ENCODE measurements around the gene AARS2. TPM values are rescaled to one million over a fixed set of nuclear protein-coding genes. Genes with fewer than 3 reads are reported as not detected.

The AARS2 gene
- polyA plus RNA-seq, 2 of the 4 experiments (the other 2 are of a cell fraction), result 4.3 to 6.2 TPM

DNA sequence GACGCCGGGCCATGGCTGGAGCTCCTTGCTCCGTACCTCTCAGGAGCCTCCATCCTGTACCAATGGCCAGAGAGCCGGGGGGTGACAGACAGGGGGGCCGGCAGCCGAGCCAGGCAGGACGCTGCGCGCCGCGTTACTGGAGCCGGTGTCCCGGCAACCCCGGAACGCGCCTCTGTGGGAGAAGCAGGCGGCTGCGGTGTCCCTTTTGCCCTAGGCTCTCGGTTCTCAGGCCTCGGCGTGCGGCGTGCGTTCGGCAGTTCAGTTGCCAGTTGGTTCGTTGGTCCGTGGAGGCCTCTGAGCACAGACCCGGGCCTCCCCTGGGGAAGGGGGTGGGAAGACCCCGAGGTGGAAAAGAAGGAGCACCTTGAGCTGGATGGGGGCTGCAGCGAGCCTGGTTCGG, 29.3 kb upstream of the AARS2 start, which contains the start of gene SPATS1:
Gene SPATS1, plus strand, starts transcription at position 162 of the 400 bp plus-strand sequence. CDS start 446 bp downstream, outside the sequence.
- 78% methylated on average over 23 of the region's 31 CpGs for WGBS (ENCODE audit: missing lambda C conversion rate)

DNA sequence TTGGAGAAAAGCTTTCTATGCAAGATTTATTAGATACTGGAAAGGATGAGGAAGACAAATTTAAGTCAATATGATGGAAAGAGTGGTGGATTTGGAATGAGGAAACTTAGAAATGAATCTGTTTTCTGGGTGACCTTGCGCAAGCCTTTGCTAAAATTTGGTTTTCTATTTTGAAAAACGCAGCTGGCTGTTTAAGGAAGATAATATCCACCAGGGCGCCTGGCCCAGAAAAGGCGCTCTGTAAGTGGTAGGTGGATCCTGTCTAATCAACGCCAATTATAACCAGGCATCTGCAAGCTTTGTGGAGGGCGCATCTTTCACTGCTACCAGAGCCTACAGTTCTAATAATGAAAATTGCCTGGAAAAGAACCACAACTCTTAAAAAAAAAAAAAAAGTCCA, 28.9 kb upstream of the AARS2 start:
- Histone ChIP-seq H3K27ac (no peak overlapping the region), H3K9me3 (no peaks in the 10 kb centered on the region), H3K4me3 (no peak overlapping the region), H3K4me1 (no peaks in the 10 kb centered on the region), H3K4me2 (no peak overlapping the region)
- ChIA-PET CTCF (interaction anchor here (0.7 to 4.6 kb wide), 3 partner anchors 45 to 74 kb away, joined by 3 to 21 read pairs (median 3); partner anchors contain the start of gene CDC5L), POLR2A (no interaction called here)
- no peak for TF ChIP-seq EP300 (IDR thresholded peaks at IDR 0.05)
- no peak for TF ChIP-seq FOSL2 (IDR thresholded peaks at IDR 0.05)
- TF ChIP-seq FOSL2 (CRISPR knock-in tag; IDR thresholded peaks at IDR 0.05), result no peak
- TF ChIP-seq, protein P1, sequence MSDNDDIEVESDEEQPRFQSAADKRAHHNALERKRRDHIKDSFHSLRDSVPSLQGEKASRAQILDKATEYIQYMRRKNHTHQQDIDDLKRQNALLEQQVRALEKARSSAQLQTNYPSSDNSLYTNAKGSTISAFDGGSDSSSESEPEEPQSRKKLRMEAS (IDR thresholded peaks at IDR 0.05), result no peak
- no peak for TF ChIP-seq RFX5 (IDR thresholded peaks at IDR 0.05)
- TF ChIP-seq TP53 (CRISPR knock-in tag; IDR thresholded peaks at IDR 0.05), result no peak
- TF ChIP-seq, protein P2, sequence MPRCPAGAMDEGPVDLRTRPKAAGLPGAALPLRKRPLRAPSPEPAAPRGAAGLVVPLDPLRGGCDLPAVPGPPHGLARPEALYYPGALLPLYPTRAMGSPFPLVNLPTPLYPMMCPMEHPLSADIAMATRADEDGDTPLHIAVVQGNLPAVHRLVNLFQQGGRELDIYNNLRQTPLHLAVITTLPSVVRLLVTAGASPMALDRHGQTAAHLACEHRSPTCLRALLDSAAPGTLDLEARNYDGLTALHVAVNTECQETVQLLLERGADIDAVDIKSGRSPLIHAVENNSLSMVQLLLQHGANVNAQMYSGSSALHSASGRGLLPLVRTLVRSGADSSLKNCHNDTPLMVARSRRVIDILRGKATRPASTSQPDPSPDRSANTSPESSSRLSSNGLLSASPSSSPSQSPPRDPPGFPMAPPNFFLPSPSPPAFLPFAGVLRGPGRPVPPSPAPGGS (IDR thresholded peaks at IDR 0.05), result no peak
- no peak for TF ChIP-seq CHD4 (IDR thresholded peaks at IDR 0.05; ENCODE audit: borderline replicate concordance)
- no peak for TF ChIP-seq EHF (CRISPR knock-in tag; IDR thresholded peaks at IDR 0.05)
- no peak for TF ChIP-seq CBX2 (IDR thresholded peaks at IDR 0.05; ENCODE audit: borderline replicate concordance, low read depth)
- TF ChIP-seq POLR2AphosphoS2 (conservative IDR thresholded peaks at IDR 0.05; ENCODE audit: low read length), result no peak
- WGBS (ENCODE audit: missing lambda C conversion rate), result 81% methylated on average over 6 of the region's 6 CpGs
- no peak for FAIRE-seq
- no peak for DNase-seq (ENCODE audit: low read depth in 1 of 2, low spot score in 1 of 2)
- ATAC-seq, result no peak

More for the DNA sequence above, 29.3 kb upstream of the AARS2 start, which contains the start of gene SPATS1:
- H3K27ac ChIP-seq, result no peak within 1 kb of the TSS
- ChIA-PET CTCF (interaction anchor here (1.0 to 4.6 kb wide), 2 partner anchors 75 to 246 kb away, joined by 3 to 21 read pairs; no protein-coding TSS in a partner anchor), POLR2A (no interaction called here)
- no peak within 1 kb of the TSS for H3K4me3 ChIP-seq
- ATAC-seq (no peak), FAIRE-seq (no peak), DNase-seq (ENCODE audit: low read depth in 1 of 2, low spot score in 1 of 2) (no peak)
- no peak for TF ChIP-seq ZNF302 (CRISPR knock-in tag; IDR thresholded peaks at IDR 0.05)
- no peak for TF ChIP-seq CBX8 (IDR thresholded peaks at IDR 0.05)
- TF ChIP-seq, protein P3, sequence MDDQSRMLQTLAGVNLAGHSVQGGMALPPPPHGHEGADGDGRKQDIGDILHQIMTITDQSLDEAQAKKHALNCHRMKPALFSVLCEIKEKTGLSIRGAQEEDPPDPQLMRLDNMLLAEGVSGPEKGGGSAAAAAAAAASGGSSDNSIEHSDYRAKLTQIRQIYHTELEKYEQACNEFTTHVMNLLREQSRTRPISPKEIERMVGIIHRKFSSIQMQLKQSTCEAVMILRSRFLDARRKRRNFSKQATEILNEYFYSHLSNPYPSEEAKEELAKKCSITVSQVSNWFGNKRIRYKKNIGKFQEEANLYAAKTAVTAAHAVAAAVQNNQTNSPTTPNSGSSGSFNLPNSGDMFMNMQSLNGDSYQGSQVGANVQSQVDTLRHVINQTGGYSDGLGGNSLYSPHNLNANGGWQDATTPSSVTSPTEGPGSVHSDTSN (IDR thresholded peaks at IDR 0.05), result no peak
- TF ChIP-seq NFE2L2 (conservative IDR thresholded peaks at IDR 0.05; ENCODE audit: low read length), result no peak
- no peak for TF ChIP-seq RARB (CRISPR knock-in tag; IDR thresholded peaks at IDR 0.05)
- H3K4me1 ChIP-seq, result no peaks in the 10 kb centered on the region
- no peak within 1 kb of the TSS for H3K4me2 ChIP-seq
- H3K9me3 ChIP-seq, result no peaks in the 10 kb centered on the region

DNA sequence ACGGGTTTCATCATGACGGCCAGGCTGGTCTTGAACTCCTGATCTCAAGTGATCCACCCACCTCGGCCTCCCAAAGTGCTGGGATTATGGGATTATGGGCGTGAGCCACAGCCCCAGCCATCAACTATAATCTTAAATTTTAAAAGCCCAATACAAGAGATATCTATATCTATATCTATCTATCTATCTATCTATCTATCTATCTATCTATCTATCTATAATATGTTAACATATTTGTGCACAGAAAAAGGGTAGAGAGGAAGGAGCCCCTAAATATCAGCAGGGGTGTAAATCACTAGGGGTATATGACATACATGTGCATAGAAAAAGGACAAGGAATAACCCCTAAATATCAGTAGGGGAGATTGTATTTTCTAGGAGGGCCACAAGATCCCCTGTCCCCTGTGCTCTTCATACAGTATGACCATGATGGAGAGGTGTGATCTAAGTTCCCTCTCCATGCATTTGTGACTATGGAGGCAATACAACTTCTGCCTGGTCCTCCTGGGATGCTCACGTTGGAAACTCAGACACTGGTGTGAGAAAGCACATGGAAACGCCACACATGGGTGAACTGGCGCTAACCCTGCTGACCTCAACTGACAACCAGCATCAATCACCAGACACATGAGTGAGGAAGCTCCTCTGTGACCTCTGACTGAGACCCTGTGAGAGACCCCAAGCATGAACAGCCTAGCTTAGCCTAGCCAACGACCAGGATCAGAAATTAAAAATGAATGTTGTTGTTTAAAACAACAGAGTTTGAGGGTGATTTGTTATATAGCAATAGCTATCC, 28.1 kb upstream of the AARS2 start:
- no peaks in the 10 kb centered on the region for H3K9me3 ChIP-seq
- H3K4me3 ChIP-seq, result no peak overlapping the region
- no peak overlapping the region for H3K4me2 ChIP-seq
- no peak for TF ChIP-seq NR3C1 (IDR thresholded peaks at IDR 0.05)
- no peak for TF ChIP-seq TFCP2L1 (CRISPR knock-in tag; IDR thresholded peaks at IDR 0.05)
- TF ChIP-seq, protein P4, sequence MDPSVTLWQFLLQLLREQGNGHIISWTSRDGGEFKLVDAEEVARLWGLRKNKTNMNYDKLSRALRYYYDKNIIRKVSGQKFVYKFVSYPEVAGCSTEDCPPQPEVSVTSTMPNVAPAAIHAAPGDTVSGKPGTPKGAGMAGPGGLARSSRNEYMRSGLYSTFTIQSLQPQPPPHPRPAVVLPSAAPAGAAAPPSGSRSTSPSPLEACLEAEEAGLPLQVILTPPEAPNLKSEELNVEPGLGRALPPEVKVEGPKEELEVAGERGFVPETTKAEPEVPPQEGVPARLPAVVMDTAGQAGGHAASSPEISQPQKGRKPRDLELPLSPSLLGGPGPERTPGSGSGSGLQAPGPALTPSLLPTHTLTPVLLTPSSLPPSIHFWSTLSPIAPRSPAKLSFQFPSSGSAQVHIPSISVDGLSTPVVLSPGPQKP (IDR thresholded peaks at IDR 0.05; ENCODE audit: low read depth, low read length), result no peak
- no peak for TF ChIP-seq ZNF302 (CRISPR knock-in tag; IDR thresholded peaks at IDR 0.05)
- TF ChIP-seq, protein P1 (IDR thresholded peaks at IDR 0.05), result no peak
- TF ChIP-seq, protein P5, sequence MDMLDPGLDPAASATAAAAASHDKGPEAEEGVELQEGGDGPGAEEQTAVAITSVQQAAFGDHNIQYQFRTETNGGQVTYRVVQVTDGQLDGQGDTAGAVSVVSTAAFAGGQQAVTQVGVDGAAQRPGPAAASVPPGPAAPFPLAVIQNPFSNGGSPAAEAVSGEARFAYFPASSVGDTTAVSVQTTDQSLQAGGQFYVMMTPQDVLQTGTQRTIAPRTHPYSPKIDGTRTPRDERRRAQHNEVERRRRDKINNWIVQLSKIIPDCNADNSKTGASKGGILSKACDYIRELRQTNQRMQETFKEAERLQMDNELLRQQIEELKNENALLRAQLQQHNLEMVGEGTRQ (IDR thresholded peaks at IDR 0.05), result no peak
- TF ChIP-seq EHMT2 (IDR thresholded peaks at IDR 0.05; ENCODE audit: low read depth), result no peak
- TF ChIP-seq SREBF2 (IDR thresholded peaks at IDR 0.05), result no peak
- TF ChIP-seq GATA3 (IDR thresholded peaks at IDR 0.05; ENCODE audit: borderline replicate concordance), result no peak
- TF ChIP-seq RCOR1 (IDR thresholded peaks at IDR 0.05; ENCODE audit: low read depth, low read length), result no peak
- no peak for TF ChIP-seq RAD21 (conservative IDR thresholded peaks at IDR 0.05 in 1 of 2, IDR thresholded peaks at IDR 0.05 in 1 of 2)
- TF ChIP-seq POLR2A (IDR thresholded peaks at IDR 0.05; ENCODE audit: low read length), result no peak
- H3K4me1 ChIP-seq, result no peaks in the 10 kb centered on the region
- ChIA-PET POLR2A (no interaction called here), CTCF (interaction anchor here (0.7 to 4.6 kb wide), 3 partner anchors 46 to 74 kb away, joined by 3 to 21 read pairs (median 3); partner anchors contain the start of gene CDC5L)
- ATAC-seq (no peak), DNase-seq (ENCODE audit: low read depth in 1 of 2, low spot score in 1 of 2) (no peak), FAIRE-seq (no peak)
- 47% methylated on average over 8 of the region's 8 CpGs for WGBS (ENCODE audit: missing lambda C conversion rate)
- no peak overlapping the region for H3K27ac ChIP-seq
